A673 (cell line): ENCODE results near the gene MSANTD2. TPM values are rescaled to one million over a fixed set of nuclear protein-coding genes. Genes with fewer than 3 reads are reported as not detected.

Experiments
- BruUV-seq: library from RNA; stranded (reverse); fragments of 400-500 nt; replicated peaks from 2 replicates; lab custom pipeline; 2021; lab: Mats Ljungman, UMichigan
- CTCF ChIA-PET: fragments of 300-600 bp; sonication (Branson Sonifier 250); formaldehyde crosslinking; loops from one replicate; lab custom pipeline; 2022; ENCODE audit warnings: antibody characterized with exemption; lab: Charles Lee
- POLR2A ChIA-PET: fragments of 300-600 bp; sonication (Branson Sonifier 250); formaldehyde crosslinking; loops from one replicate; lab custom pipeline; 2022; ENCODE audit warnings: antibody characterized with exemption; ENCODE audit not compliant: low non-redundant PET; lab: Charles Lee
- DNase-seq: peaks from one replicate; pipeline ENCODE4 v3.0.0-alpha.2; 2015; ENCODE audit warnings: low spot score
- H3K27ac ChIP-seq: fragments of 200-600 bp; sonication (generic); 2 replicates; pipeline ENCODE4 v1.5.1; 2016; ENCODE audit warnings: mixed run types, low read depth, mild to moderate bottlenecking, mixed read lengths, antibody characterized with exemption, low read length; ENCODE audit not compliant: poor library complexity, severe bottlenecking
- H3K27me3 ChIP-seq: fragments of 200-600 bp; sonication (generic); replicated peaks from 2 replicates; pipeline ENCODE4 v1.6.1; 2017; ENCODE audit warnings: mixed run types, low read depth, mild to moderate bottlenecking, mixed read lengths, antibody characterized with exemption, low read length; ENCODE audit not compliant: insufficient read depth, poor library complexity
- H3K36me3 ChIP-seq: fragments of 200-600 bp; sonication (generic); 2 replicates; pipeline ENCODE4 v1.6.1; 2016; ENCODE audit warnings: mixed run types, mild to moderate bottlenecking, mixed read lengths, antibody characterized with exemption, low read length; ENCODE audit not compliant: insufficient read depth, poor library complexity, severe bottlenecking
- H3K4me1 ChIP-seq: fragments of 200-600 bp; sonication (generic); 2 replicates; pipeline ENCODE4 v1.6.1; 2017; ENCODE audit warnings: mixed run types, mild to moderate bottlenecking, mixed read lengths, antibody characterized with exemption, low read length; ENCODE audit not compliant: insufficient read depth, poor library complexity, severe bottlenecking
- H3K4me3 ChIP-seq: fragments of 200-600 bp; sonication (generic); 2 replicates; pipeline ENCODE4 v1.5.1; 2016; ENCODE audit warnings: low read depth, mixed run types, mild to moderate bottlenecking, mixed read lengths, low read length; ENCODE audit not compliant: poor library complexity, severe bottlenecking
- H3K9me3 ChIP-seq: fragments of 200-600 bp; sonication (generic); 2 replicates; pipeline ENCODE4 v1.6.1; 2016; ENCODE audit warnings: mixed run types, low read depth, mild to moderate bottlenecking, mixed read lengths, antibody characterized with exemption, low read length; ENCODE audit not compliant: poor library complexity, severe bottlenecking
- EZH2 ChIP-seq: fragments of 200-600 bp; sonication (generic); IDR thresholded peaks from 2 replicates; pipeline ENCODE4 v1.6.1; 2017; ENCODE audit warnings: borderline replicate concordance, low read depth, mild to moderate bottlenecking, mixed read lengths, antibody characterized with exemption, low read length; ENCODE audit not compliant: poor library complexity, severe bottlenecking
- intact Hi-C: fragments of 100-400 bp; cut with micrococcal nuclease; formaldehyde crosslinking; loops from one replicate; pipeline ENCODE4 v1.10.0; 2022; ENCODE audit not compliant: unreplicated experiment
- total RNA-seq: library from RNA; stranded (reverse); gene quantifications from 2 replicates; pipeline ENCODE4 v1.2.3, GENCODE V29; 2021
- TF ChIP-seq, protein P1 (sequence below): fragments of 300-800, 200-600 bp; sonication (generic); conservative IDR thresholded peaks from 2 replicates; pipeline ENCODE4 v1.5.1; 2017; ENCODE audit warnings: low read depth, mild to moderate bottlenecking, antibody characterized with exemption, low read length, moderate library complexity, mixed read lengths

The MSANTD2 gene
- total RNA-seq, 1 experiment from 2014 or later: 33.3 TPM

DNA sequence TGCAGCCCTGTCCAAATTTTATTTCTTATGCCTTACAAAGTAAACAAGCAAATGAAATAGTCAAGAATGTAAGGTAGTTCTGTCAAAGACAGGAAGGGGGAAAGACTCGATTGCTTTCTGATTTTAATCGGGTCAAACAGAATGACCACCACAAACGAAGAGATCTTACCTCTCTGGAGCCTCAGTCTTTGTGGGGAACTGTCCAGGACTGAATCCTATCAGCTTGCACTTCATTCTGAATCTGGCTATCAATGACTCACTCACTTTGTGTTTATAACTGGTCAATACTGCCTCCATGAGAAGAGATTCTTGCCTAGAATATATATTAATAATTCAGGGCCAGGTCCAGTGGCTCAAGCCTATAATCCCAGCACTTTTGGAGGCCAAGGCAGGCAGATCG, 17.2 kb downstream of the MSANTD2 start:
- Histone ChIP-seq H3K36me3 (no peaks in the 10 kb centered on the region), H3K9me3 (no peaks in the 10 kb centered on the region), H3K27me3 (no peaks in the 10 kb centered on the region), H3K27ac (no peak overlapping the region), H3K4me1 (peaks cover 4% of the 10 kb centered on the region), H3K4me3 (no peak overlapping the region)
- intact Hi-C loops: no loop called here
- no TSS peak for BruUV-seq
- no peak for DNase-seq
- CTCF ChIA-PET: no interaction called here
- POLR2A ChIA-PET: no interaction called here
- no peak for TF ChIP-seq EZH2
- TF ChIP-seq, protein P1, sequence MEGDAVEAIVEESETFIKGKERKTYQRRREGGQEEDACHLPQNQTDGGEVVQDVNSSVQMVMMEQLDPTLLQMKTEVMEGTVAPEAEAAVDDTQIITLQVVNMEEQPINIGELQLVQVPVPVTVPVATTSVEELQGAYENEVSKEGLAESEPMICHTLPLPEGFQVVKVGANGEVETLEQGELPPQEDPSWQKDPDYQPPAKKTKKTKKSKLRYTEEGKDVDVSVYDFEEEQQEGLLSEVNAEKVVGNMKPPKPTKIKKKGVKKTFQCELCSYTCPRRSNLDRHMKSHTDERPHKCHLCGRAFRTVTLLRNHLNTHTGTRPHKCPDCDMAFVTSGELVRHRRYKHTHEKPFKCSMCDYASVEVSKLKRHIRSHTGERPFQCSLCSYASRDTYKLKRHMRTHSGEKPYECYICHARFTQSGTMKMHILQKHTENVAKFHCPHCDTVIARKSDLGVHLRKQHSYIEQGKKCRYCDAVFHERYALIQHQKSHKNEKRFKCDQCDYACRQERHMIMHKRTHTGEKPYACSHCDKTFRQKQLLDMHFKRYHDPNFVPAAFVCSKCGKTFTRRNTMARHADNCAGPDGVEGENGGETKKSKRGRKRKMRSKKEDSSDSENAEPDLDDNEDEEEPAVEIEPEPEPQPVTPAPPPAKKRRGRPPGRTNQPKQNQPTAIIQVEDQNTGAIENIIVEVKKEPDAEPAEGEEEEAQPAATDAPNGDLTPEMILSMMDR: no peak

DNA sequence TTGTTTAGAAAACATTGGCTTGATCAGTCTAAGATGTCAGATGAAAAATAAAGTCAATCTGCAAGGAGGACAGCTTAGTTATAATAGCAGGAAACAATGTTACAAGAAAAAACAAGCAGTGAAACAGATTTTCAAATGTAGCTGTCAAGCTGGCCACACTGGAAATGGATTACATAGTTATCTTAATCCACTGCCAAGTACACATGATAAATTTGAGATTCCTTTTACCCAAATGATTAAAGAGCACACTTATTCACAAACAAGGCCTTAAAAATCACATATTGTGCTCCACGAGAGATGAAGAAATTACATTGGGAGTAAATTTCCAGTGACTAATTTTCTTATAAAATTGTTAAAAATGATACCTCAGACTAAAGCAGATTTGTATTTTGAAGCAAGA, 20.6 kb downstream of the MSANTD2 start:
- Histone ChIP-seq H3K4me3 (no peak overlapping the region), H3K9me3 (no peaks in the 10 kb centered on the region), H3K27me3 (no peaks in the 10 kb centered on the region), H3K27ac (no peak overlapping the region), H3K4me1 (peaks cover 14% of the 10 kb centered on the region), H3K36me3 (no peaks in the 10 kb centered on the region)
- ChIA-PET POLR2A (no interaction called here), CTCF (interaction anchor here (1.0 kb wide), 1 partner anchor 97 kb away, joined by 4 read pairs; no protein-coding TSS in a partner anchor)
- TF ChIP-seq, protein P1: no peak
- TF ChIP-seq EZH2: no peak
- no TSS peak for BruUV-seq
- intact Hi-C loops: no loop called here
- DNase-seq: no peak

DNA sequence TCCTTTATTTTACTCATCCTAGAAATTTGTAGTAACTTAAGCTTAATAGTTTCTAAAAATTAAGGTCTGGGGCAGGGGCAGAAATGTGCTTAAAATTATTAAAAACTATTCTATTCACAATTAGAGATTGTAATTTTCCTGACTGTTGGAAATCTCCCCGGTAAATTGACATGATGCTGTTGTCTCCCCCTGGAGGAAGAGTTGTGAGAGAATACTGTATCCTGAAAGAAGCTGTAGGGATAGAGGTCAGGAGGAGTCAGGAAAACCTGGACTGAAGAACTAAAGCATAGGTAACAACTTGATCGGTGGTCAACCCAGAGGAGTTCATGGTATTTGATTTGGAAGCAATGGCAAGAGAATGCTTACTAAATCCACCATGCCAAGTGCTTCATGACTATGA, 21.9 kb downstream of the MSANTD2 start:
- CTCF ChIA-PET: interaction anchor here (0.5 to 1.1 kb wide), 2 partner anchors 16 to 168 kb away, joined by 3 to 9 read pairs; no protein-coding TSS in a partner anchor
- DNase-seq: no peak
- H3K36me3 ChIP-seq: no peaks in the 10 kb centered on the region
- peaks cover 14% of the 10 kb centered on the region for H3K4me1 ChIP-seq
- TF ChIP-seq, protein P1: peak; percentile 49
- no peak for TF ChIP-seq EZH2
- intact Hi-C loops: no loop called here
- H3K4me3 ChIP-seq: no peak overlapping the region
- no peak overlapping the region for H3K27ac ChIP-seq
- H3K9me3 ChIP-seq: no peaks in the 10 kb centered on the region
- no TSS peak for BruUV-seq
- no peaks in the 10 kb centered on the region for H3K27me3 ChIP-seq
- POLR2A ChIA-PET: no interaction called here
